Fibroblast of skin of left quadriceps (primary cell): ENCODE measurements around the gene AGPAT3.

ENCODE experiments used
- DNase-seq, 2 experiments: peaks; one replicate each; pipeline ENCODE4 v3.0.0-alpha.2; 2013; ENCODE audit warnings: low read depth in 2 of 2

Gene AGPAT3

DNA sequence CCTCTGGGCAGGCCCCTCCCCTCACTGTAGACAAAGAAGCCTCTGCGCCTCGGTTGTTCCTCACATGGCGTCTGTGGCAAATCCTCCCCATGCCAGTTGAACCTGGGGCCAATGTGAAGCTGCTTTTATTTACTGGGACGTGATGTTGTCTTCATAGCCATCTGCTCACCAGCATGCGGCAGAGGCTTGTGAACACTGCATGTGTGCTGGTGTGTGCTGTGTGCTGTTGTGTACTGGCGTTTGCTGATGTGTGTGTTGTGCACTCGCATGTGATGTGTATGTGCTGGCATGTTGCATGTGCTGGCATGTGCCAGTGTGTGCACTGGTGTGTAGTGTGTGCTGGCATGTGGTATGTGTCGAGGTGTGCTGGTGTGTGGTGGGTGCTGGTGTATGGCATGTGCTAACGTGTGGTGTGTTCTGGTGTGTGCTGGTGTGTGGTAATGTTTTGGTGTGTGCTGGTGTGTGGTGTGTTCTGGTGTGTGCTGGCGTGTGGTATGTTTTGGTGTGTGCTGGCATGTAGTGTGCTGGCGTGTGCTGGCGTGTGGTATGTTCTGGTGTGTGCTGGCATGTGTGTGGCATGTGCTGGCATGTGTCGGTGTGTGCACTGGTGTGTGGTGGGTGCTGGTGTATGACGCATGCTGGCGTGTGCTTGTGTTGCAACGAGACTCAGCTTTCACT lies 109.9 kb downstream of the AGPAT3 start:
- DNase-seq: no peak

DNA sequence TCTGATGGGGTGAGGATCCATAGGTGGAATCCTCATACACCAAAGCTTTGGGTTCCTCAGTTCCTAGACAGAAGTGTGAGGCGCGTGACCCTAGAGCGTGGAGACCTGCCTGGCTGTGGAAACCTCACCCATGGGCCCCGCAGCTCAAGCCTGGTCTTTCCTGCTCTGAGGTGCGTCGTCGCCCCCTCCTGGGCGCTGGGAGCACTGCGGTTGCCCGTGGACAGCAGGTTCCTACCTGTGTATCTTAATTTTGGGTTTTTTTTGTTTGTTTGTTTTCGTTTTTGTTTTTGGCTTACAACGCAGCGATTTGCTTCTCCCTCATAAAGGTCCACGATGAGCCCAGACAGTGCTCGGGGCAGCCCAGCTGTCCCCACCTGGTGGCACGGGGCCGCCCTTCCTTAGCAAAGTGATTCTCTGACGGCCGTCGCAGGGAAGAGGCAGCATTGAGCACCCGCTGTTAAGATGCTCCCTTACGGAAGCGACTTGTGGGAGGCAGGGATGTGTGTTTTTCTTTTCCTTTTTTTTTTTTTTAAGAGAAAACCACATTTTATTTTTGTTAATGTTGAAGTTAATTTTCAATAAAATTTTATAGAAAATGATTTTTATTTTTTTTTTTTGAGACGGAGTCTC lies 110.6 kb downstream of the AGPAT3 start:
- DNase-seq: peak; percentile 13 to 20

DNA sequence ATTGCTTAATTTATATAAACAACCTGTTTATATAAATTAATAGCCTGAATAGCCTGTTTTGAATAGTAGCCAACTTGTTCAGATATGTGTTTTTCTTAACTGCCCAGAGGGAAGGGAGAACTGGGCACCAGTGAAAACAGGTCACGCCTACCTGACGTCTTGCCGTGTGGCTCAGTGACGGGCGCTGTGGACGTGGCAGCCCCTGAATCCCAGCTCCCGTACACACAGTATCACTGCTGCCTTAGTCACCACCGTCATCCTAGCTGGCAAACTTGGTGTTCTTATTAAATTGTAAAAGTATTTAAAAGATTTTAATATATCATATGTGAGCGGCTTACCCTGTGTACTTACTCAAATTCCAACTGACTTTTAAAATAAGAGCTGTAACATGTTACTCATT lies 111.6 kb downstream of the AGPAT3 start:
- DNase-seq: no peak

DNA sequence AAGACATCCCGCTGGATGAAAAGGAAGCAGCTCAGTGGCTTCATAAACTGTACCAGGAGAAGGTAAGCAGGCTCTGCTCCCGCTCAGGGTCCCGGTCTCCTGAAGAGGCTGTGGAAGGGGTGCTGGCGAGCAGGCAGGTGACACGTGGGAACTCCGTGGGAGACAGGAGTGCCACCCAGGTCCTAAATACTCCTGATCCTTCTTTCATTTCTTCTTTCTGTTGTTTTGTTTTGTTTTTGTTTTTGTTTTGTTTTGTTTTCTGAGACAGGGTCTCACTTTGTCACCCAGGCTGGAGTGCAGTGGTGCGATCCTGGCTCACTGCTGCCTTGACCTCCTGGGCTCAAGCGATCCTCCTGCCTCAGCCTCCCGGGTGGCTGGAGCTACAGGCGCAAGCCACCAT lies 113.0 kb downstream of the AGPAT3 start:
- no peak for DNase-seq

DNA sequence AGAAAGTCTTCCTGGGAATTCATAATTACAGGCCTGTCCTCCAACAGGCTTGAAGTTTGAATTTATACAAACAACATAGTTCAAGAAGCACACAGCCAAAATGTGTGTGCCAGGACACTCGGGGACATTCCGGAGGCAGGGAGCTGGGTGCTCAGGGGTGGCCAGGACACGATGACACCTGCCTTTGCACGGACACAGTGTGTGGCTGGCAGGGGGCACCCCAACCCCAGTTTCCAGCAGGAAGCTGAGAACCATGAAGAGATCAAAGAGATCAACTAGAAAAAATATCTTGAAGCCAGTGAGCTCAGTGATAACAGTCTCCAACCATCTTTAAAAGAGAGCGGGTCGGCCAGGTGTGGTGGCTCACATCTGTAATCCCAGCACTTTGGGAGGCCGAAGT lies 114.6 kb downstream of the AGPAT3 start:
- DNase-seq: no peak

DNA sequence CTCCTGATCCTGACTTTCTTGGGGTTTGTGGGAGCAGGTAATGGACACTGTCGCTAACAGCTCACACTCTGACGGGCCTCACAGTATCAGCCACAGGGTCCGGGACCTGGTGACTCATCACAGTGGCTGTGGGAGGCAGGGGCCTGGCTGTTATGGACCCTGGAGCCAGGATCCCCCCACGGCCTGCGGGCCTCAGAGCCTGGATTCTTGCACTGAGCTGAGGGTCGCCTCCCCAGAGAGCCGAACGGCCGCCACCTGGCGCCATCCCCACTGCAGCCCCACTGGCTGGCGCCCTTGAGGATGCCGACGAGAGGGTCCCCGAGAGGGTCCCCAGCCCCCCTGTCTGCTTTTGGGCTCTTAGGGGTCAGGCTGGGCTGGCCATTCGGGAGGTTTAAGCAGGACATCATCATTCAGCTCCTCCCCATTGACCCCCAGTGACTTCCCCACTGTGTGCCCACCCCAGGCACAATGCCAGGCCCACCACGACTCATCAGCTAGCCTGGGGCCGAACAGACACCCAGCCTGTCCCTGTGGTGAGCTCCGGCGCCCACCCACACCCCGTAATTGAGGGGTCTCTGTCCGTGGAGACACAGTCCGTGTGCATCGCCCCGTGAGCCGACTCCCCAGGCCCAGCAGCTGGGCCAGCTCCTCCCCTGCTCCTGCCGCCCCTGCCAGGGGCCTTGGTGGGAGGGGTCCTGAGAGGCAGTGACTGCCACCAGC lies 116.3 kb downstream of the AGPAT3 start:
- DNase-seq: no peak

DNA sequence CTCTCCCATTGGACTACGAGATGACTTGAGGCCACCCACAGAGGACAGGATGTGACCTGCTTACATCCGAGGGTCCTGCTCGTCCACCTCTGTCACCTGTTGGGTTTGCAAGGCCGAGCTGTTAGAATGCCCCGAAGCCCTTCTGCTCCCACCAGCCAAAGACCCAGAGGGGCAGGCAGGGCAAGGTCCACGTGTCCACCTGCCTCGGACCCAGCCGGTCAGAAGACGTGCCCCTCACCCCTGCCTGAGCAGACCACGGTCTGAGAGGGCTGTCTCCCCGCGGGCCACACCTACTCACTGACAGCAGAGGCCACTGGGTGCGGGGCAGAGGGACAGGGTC lies 116.8 kb downstream of the AGPAT3 start:
- DNase-seq: no peak

DNA sequence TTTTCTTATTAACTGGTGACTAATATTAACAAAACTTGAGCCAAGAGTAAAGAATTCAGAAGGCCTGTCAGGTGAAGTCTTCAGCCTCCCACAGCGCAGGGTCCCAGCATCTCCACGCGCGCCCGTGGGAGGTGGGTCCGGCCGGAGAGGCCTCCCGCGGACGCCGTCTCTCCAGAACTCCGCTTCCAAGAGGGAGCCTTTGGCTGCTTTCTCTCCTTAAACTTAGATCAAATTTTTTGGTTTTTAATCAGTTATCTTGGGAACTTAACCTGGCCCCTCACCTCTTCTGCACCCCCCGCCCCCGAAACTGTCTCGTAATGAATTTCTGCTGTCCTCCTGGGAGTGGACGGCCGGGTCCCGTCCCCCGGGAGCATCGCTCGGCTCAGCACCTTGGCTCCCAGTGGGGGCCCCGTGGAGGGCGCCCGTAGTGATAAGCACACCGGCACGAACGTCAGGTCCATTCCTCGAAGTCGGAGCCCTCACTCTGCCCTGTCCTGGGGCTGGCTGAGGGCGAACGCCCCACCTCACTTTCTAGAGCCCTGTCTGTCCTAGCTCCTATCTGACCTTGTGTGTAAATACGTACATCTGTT lies 117.6 kb downstream of the AGPAT3 start:
- DNase-seq: no peak

DNA sequence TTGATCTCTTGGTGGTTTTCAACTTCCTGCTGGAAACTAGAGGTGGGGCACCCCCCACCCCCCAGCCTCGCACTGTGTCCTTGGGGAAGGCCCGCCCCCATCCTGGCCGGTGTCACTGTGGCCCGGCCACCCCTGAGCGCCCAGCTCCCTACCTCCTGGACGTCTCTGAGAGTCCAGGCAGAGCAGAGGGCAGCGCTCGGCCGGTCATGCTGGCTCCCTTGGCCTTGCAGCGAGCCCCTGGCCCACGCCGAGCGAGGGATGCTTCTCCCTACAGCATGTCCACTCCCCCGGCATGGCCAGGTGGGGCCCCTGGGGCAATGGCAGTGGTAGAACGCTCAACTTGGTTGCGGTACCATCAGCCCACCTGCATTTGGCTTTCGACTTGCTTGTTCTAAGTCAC lies 118.4 kb downstream of the AGPAT3 start:
- no peak for DNase-seq

DNA sequence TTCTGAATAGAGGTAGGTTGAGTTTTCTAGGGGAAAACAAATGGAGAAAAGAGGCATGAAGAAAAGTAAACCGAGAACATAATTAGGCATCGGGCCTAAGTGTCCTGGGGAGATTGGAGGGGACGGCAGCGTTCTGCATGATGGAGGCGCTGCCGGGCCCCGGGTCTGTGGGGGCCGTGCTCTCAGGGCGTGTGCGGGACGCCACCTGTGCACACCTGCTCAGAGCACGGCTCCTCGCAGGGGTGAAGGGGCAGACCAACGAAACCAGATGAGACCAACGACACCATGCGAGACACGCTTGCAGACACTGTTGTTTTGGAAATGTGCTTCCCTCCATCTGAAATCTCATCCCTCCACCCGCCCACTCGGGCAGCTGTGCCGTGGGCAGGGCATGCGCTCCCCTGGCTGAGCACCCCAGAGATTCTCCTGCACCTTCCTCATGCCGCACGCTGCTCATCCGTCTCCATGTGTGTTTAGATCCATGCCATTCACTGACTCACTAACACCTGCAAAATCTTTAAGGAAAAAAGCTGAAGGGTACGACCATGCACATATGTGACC lies 118.9 kb downstream of the AGPAT3 start:
- no peak for DNase-seq

DNA sequence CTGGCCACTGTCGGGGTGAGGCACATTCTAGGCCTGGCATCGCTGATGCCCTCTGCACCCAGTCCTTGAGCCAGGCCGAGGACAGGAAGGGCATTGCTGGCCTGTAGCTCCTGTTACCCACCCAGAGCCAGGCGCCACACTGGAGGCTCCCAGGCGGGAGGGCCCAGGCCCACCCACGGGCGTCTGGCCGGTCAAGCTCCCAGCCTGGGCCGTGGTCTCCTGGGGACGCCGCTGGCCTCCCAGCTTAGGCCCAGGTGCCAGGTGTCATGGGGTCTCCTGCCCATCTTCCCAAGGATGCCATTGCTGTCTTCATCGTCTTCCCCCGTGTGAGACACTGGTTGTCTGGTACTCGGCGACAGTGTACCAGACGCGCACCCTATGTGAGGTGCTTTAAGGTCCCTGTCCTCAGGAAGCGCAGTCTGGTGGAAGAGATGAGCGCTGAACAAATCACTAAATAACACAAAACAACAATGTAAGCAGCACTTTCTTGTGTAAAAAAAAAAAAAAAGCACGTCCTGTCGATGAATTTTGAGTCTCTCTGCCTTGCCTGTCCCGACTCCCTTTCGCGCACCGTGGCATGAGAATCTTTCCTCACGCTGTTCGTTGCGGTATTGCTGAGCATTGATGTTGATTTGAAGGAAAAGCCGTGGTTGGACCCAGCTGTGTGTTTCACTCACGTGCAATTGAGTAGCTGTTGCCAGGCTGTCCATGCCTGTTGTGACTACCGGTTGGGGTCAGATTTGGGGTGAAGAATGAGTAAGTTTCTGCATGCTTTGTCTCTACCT lies 120.1 kb downstream of the AGPAT3 start:
- no peak for DNase-seq

DNA sequence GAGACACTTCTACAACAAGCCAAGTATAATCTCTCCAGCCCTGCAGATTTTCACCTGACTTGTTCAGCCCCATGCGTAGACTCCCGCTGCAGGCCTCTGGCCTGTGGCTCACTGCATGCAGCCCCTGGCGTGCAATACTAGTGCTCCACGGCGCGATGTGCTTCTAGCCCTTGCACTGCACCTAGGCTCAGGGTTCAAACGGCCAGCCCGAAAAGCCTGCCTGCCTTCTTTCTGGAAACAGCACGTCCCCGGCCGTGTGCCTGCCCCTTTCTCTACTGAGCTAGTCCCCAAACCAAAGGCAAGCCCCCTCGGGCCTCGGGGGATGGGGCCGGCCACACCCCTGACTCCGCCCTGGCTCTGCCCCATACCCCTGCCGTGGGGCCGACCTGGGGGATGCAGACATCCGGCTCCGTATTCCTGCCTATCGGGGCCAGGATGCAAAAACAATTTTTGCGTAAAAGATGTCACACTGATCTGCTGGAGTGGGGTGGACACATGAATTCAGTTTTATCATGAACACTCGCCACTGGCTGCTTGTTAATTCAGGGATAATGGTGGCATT lies 120.7 kb downstream of the AGPAT3 start:
- DNase-seq: no peak

DNA sequence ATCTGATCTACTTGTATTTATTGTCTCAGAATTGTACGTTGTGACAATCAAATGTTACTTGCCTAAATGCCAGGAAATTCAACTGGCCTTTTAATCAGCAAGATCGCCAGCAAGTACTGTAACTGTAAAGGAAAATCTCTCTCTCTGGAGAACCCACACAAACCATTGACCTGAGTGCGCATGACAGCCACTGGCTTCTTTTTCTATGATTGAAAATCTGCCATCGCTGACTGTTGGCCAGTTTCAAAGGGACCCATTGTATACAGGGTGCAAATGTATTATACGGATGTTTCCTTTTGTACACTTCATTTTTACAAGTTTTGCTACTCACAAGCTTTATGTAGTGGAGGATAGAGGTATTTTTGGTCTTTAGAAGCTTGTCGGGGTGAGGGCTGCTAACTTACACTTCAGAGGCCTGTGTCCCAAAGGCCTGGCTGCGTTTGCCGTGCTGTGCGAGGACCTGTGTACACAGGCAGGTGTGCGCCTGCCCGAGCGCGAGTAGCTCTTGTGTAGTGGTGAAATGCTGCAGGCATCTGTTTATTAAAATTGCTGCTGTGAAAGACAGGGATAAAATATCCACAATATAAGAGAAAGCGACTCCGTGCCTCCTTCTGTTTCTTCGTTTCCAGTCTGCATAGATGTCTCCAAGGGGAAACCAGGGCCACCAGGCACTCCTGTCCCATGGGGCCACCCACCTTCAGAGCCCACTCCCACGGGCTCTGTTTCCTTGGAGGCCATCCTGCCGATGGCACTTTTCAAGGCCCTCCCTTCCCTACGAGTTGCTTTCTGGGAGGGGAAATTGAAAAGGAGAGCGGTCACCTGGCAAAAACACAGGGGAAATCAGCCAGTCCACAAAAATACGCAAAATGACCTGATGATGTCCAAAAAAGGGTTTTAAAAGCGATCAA lies 121.8 kb downstream of the AGPAT3 start:
- no peak for DNase-seq

DNA sequence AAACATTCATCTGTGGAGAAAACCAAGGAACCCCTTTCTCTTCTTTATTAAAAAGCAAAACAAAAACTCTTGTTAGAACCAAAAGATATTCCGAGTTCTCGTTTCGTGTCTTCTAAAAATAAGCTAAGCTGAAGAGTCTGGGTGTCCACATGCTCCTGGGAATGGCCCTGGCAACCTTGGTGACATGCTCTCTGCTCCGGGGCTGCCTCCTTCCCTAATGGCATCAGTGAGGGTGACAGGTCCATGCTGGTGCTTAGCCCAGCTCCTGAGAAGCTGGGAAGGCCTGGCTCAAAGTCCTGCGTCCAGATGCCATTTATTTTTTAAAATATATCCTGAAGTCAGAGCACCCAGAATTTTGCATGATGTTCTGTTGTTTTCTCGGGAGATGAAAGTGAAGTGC lies 122.5 kb downstream of the AGPAT3 start:
- no peak for DNase-seq

DNA sequence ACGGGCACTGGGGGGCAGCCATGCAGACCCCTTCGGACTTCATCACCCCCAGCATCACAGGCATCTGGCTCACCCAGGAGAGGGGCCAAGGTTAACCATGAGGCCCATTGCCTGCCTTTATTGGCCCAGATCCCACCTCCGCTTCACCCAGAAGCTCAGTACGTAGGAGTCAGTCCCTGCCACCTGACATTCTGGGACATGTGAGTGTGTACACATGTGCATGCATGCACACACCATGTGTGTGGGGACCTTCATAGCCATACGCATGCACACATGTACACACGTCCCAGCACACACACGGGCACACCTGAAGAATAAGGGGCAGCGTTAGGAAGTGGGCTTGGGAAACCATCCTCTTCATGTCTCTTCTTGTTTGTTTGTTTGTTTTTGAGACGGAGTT lies 123.0 kb downstream of the AGPAT3 start:
- no peak for DNase-seq

DNA sequence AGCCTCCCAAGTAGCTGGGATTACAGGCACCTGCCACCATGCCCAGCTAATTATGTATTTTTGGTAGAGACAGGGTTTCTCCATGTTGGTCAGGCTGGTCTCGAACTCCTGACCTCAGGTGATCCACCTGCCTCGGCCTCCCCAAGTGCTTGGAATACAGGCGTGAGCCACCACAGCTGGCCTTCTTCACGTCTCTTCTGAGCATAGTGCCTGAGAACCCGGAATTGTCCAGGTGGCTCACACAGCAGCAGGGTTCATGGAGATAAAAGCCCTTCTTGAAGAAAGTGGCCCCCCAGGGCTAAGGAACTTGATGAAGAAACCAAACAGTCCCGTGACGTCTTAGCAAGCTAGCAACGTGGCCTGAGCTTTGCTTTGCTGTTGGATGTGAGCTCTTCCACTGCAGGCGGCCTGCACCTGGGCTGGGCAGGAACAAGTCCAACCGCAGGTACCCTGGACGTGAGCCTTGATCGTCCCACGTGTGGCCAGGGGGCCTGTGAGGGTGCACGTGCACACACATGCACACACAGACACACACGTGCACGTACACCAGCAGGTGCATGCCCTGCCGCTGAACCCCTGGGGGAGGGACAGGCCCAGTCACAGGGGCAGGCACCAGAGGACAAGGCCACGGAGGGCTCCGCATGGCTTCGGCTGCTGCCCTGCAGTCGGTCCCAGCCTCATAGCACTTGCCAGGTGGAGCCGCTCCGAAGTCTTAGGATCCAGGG lies 123.6 kb downstream of the AGPAT3 start:
- DNase-seq: no peak

DNA sequence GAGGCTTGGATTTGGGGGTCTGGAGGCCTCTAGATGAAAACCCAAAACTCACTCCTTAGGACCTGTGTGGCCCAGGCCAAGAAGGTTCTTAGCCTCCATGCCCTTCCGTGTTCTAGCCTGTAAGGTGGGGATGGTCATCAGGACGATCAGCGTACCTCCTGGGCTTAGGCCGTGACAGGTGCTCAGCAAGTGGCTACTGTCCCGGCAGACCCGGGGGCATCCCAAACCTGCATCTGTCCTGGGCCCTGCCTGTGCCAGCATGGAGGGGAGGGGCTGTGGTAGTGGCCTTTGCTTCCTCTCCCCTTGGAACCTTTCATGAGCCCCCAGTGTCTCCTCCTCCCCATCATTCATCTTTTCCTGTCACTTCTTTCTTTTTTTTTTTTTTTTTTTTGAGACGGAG lies 124.4 kb downstream of the AGPAT3 start:
- no peak for DNase-seq

DNA sequence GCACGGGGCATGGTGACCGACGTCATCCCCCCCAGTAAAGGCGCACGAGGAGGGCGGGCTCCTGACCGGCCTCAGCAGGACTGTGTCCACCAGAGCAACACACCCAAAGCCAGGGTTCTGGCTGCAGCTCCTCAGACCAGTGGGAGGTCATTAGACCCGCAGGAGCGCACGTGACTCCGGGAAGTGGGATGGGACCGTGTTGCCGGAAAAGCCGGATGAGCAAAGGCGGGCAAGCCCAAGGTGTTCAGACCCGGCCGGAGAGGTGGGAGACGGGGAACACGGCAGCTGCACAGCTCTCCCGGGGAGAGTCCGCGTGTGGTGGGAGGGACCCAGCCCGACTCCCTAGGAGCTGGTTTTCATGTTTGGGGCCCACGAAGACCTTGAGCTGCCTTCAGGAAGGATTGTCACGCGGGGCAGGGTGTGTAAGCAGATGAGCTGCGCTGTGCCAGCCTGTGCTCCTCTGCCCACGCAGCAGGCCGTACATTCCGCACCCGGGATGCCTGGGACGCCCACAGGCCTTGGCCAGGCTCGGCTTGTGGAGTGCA lies 126.5 kb downstream of the AGPAT3 start:
- DNase-seq: no peak

DNA sequence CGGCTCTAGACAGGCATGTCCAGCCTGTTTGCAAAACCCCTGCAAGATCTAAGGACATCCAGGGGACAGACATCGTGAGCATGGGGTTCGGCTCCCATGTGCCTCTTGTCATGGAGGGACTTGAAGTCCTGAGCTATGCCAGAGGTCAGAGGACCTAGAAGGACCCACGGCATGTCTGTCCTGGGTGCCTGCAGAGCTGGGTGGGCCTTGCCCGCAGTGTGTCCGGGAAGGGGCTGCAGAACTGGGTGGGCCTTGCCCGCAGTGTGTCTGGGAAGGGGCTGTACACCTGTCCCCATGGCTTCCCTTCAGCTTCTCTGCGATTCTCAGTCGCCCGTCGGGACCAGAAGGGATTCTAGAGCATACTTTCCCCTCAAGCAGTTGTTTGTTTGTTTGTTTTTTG lies 127.1 kb downstream of the AGPAT3 start:
- DNase-seq: no peak
